HG03565 (cell line): ENCODE data around the gene SEC23A.
"Not testable (repeated sequence)": the region's sequence is repeated elsewhere in the genome, so short reads cannot be mapped to it uniquely, and the experiment has no call there.

Source experiments
- ATAC-seq: cut with Tn5 transposase; IDR thresholded peaks from one replicate; pipeline ENCODE4 v1.9.1; 2021; ENCODE audit warnings: mild to moderate bottlenecking, moderate library complexity; ENCODE audit not compliant: unreplicated experiment

The SEC23A gene

DNA sequence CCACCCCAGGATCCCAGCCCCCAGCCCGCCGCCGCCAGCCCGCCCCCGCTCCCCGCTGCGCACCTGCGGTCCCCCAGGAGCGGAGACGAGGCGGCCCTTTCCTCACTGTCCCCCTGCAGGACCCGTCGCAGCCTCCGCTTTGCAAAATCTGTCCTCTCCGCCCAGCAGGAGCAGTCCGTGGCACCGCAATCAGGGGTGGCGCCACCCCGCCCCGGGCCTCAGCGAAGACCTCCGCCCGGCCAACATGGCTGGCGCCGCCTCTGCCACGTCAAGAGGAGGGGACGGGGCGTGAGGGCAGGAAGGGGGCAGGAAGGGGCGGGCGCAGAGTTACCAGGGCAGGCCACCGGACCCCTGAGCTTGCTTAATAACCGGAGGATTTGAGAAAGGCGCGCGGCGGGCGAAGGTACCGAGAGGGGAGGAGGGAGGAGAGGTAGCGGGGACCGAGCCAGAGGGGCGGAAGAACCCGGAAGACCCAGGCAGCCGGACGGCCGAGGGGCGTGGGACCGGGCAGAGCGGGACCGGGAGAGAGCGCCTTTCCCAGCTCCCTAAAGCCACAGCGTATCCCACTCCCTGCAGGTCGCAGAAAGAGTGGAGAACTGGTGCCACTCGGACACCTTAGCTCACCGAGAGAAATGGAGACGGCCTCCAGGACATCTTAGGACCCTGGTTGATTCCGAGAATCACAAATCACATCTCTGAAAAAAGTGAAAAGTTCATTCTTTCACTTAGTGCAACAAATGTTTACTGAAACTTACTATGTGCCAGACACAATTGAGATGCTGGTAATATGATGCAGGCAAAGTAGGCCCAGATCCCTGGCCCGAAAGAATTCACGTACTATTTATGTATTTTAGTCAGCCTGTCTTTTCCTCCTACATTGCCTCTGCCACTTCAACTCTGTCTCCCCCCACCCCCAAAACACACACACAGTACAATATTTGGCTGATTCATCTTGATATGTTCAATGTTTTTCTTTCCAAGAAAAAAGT is at the start of gene SEC23A:
TSS of gene SEC23A (minus strand) at position 267 of the 989 bp plus-strand sequence. CDS start 7,117 bp downstream, outside the sequence.
- peak; percentile 81 for ATAC-seq

GRCh38 chr14:39145266-39145966 is 42.4 kb upstream of the SEC23A start:
- ATAC-seq: no peak

DNA sequence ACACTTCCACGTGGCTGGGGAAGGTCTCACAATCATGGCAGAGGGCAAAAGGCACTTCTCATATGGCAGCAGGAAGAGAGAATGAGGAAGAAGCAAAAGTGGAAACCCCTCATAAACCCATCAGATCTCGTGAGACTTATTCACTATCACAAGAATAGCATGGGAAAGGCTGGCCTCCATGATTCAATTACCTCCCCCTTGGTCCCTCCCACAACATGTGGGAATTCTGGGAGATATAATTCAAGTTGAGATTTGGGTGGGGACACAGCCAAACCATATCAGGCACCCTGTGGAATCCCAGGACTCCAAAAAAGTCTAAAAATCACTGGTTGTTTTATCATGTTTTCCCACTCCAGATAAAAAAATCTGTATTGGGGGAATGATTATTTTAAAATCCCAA is 40.2 kb upstream of the SEC23A start:
- not testable (repeated sequence) for ATAC-seq

DNA sequence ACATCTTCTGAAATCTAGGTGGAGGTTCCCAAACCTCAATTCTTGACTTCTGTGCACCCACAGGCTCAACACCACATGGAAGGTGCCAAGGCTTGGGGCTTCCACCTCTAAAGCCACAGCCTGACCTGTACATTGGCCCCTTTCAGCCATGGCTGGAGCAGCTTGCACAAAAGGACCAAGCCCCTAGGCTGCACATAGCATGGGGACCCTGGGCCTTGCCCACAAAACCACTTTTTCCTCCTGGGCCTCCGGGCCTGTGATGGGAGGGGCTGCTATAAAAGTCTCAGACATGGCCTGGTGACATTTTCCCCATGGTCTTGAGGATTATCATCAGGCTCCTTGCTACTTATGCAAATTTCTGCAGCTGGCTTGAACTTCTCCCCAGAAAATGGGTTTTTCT is 38.6 kb upstream of the SEC23A start:
- not testable (repeated sequence) for ATAC-seq

DNA sequence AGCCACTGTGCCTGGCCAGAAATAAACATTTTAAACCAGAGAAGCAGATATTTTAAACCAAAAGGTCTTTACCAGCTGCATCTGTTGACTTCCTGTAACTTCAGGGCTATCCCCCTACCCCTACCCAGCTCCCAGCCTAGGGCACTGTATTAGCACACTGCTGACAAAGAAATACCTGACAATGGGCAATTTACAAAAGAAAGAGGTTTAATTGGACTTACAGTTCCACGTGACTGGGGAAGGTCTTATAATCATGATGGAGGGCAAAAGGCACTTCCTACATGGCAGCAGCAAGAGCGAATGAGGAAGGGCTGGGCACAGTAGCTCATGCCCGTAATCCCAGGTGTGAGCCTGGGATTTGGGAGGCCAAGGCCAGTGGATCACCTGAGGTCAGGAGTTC is 37.1 kb upstream of the SEC23A start:
- ATAC-seq: no peak

DNA sequence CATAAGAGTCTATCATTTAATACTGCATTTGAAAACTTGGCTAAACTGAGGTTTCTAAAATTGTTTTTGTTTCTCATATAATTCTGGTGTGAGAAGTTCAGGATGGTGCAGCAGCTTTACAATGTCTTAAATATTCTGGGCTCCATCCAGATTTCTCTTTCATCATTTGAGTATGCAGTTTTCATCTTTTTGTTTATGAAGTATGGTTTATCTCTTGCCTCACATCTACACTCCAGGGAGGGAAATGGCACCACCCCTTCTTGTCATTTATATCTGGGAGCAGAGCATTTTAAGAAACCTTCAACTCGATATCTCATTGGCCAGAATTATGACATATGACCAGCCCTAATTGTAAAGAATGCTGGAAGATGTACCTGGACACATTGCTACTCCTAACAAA is 35.4 kb upstream of the SEC23A start:
- ATAC-seq: no peak

DNA sequence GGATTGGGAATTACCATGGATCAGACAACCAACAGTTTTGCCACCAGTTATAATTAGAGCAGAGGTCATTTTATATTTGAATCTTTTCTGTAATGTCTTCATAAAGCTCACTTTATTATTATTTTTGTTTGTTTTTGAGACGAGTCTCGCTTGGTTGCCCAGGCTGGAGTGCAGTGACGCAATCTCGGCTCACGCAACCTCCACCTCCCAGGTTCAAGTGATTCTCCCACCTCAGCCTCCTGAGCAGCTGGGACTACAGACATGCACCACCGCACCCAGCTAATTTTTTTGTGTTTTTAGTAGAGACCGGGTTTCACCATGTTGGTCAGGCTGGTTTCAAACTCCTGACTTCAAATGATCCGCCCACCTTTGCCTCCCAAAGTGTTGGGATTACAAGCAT is 34.8 kb upstream of the SEC23A start:
- ATAC-seq: not testable (repeated sequence)

- ATAC-seq: no peak
Measured at GRCh38 chr14:39122330-39123138, 19.5 kb upstream of the SEC23A start.

DNA sequence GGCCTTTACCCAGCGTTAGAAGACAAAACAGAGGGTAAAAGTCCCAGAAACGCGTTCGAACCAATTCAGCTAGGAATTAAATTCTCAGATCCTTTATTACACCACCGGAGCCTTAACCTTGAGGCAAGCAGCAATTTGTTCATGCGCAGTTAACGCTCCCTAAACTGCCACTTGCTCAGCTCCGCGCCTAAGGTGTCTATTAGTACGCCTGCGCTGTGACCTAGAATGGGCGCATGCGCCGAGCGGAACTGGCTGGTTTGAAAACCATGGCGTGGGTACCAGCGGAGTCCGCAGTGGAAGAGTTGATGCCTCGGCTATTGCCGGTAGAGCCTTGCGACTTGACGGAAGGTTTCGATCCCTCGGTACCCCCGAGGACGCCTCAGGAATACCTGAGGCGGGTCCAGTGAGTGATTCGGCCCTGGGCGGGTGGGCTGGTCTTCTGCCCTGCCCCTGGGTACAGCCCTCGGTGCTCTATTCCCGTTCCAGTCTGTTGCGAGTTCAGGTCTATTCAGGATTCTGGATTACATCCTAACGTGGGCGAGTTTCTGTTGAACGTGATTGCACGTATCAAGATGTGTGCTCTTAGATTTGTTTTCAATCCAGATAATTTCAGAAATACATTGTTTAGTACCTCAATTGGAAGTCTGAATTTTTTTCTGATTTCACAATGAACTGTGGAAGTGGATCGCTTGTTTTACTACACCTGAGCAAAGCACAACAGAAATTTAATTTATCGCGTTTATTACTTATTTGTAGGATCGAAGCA is 11.2 kb upstream of the SEC23A start, which contains the start of gene GEMIN2:
TSS of gene GEMIN2 (plus strand) at position 251 of the 766 bp plus-strand sequence. CDS start at position 267, 16 bp downstream.
- peak; percentile 92 for ATAC-seq

DNA sequence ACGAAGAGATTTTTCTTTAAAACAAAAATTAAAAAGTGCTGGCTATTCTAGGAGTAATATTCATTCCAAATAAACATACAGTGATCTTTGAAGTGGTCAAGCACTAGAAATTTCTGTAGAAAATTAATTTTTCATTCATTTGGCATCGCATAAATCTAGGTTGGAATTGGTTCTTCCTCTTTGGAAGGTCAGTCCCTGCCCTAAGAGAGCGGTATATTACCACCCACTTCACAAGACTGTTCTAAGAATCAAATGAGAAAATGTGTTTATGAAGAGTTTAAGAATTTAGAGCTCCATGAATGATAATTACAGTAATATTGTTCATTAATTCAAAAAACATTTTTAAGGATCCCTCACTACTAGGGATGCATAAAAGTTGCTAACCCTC is 10.6 kb upstream of the SEC23A start:
- ATAC-seq: no peak

DNA sequence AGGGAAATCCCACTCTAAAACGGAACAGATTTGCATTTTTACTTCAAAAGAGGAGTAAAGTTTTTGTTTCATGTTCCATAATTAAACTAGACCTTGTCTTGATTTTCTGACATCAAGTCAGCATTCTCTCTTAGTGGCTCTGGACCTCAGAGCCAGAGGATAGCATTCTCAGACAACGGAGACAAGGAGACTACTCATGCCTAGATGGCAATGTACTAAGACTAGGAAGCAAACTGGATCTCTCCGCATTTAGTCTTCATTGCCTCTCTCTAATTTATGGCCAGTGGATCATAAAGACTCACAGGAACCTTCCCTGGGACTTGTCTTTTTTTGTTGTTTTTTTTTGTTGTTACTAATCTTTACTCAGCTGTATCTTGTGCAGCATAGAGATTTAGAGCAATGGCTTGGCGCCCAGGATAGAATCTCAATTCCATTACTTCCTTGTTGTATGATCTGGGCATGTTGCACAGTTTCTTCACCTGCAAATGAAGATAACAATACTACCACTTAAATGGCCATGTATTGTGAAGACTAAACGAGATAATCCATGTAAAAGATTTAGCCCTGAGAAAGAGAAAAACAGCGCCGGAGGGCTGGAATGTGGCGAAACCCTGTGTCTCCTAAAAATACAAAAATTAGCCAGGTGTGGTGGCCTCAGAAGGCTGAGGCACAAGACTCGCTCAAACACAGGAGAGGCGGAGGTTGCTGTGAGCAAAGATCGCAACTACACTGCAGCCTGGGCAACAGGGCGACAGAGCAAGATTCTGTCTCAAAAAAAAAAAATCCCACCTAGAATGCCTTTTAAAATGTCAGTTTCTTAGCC is 7.1 kb upstream of the SEC23A start:
- ATAC-seq: no peak

- no peak for ATAC-seq
Measured at GRCh38 chr14:39108791-39109190, 5.8 kb upstream of the SEC23A start.

- peak; percentile 31 for ATAC-seq
Measured at GRCh38 chr14:39107591-39107996, 4.6 kb upstream of the SEC23A start.

- not testable (repeated sequence) for ATAC-seq
Measured at GRCh38 chr14:39104078-39104801, 1.2 kb upstream of the SEC23A start.

- no peak for ATAC-seq
Measured at GRCh38 chr14:39102265-39102968, 618 bp downstream of the SEC23A start.

- no peak for ATAC-seq
Measured at GRCh38 chr14:39099748-39100147, 3.3 kb downstream of the SEC23A start.

DNA sequence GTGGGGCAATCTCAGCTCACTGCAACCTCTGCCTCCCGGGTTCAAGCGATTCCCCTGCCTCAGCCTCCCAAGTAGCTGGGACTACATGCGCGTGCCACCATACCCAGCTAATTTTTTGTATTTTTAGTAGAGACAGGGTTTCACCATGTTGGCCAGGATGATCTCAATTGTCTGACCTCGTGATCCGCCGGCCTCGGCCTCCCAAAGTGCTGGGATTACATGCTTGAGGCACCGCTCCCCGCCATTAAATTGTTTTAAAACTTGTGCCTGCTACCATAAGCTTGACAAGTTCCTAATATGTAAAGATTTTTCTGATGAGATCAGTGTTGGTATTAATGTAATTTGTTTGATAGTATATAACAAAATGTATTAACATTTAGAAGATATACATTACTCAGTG is 3.8 kb downstream of the SEC23A start:
- not testable (repeated sequence) for ATAC-seq

DNA sequence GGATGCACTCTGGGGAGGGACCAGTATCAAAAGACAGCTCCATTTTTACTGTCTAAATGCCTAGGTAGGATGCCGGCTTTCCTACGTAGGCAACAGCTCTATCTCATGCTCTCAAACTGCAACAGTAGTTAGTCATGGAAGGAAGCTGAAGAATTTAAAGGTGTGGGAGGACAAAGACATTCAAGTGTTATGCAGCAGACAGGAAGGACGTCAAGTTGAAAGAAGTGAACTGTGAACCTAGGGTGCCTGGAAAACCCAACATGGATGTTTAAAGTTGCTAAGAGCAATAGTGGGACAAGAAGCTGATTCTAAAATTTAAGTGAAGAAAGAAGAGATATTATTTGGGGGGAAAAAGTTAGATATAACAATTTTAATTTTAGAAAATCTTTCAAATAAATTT is 5.9 kb downstream of the SEC23A start:
- ATAC-seq: no peak
